Psoas muscle (tissue), 8 donors: ENCODE data around the gene GLB1L3. TPM values are rescaled to one million over a fixed set of nuclear protein-coding genes. Genes with fewer than 3 reads are reported as not detected.

Experiments
- ATAC-seq, 4 donors: fragments of 200-7000 bp; cut with Tn5 transposase; one replicate each; pipeline ENCODE4 v1.9.1; 2020; ENCODE audit warnings: moderate library complexity in 3 of 4, mild to moderate bottlenecking in 2 of 4
- DNase-seq, 2 donors: peaks; one replicate each; pipeline ENCODE4 v3.0.0-alpha.2; 2020
- H3K27ac ChIP-seq: fragments of 200-600 bp; one replicate; pipeline ENCODE4 v1.8.0; 2022
- H3K27me3 ChIP-seq, 3 donors: fragments of 200-600 bp in 1 of 3; one replicate each; pipeline versions ENCODE4 v1.6.1 to v1.8.0; 2013 to 2022; ENCODE audit warnings: low read length in 2 of 3, mild to moderate bottlenecking in 2 of 3, moderate library complexity in 1 of 3; ENCODE audit not compliant: insufficient read depth in 3 of 3
- H3K36me3 ChIP-seq, 2 donors: fragments of 200-600 bp in 1 of 2; one replicate each; pipeline versions ENCODE4 v1.6.1 to v1.8.0; 2013 to 2022; ENCODE audit warnings: low read depth in 1 of 2, mild to moderate bottlenecking in 1 of 2, moderate library complexity in 1 of 2; ENCODE audit not compliant: insufficient read depth in 1 of 2
- H3K4me1 ChIP-seq: fragments of 200-600 bp; one replicate; pipeline ENCODE4 v1.8.0; 2022
- H3K4me3 ChIP-seq: fragments of 200-600 bp; one replicate; pipeline ENCODE4 v1.8.0; 2022; ENCODE audit warnings: mild to moderate bottlenecking
- H3K9me3 ChIP-seq: fragments of 200-600 bp; one replicate; pipeline ENCODE4 v1.8.0; 2022
- CTCF ChIP-seq: fragments of 200-600 bp; IDR thresholded peaks from one replicate; pipeline ENCODE4 v1.8.0; 2022; ENCODE audit warnings: antibody characterized with exemption
- WGBS, 3 donors: extraction: QIAGEN DNeasy Blood & Tissue Kit; methylation state at CpG; one replicate each; pipeline versions ENCODE4 v1.1.6 to v1.1.7; 2013; 5-methylcytosine and 5-hydroxymethylcytosine counted together
- intact Hi-C, 2 donors: fragments of 100-400 bp; cut with DNase I; formaldehyde crosslinking; loops; one replicate each; pipeline versions ENCODE4 v1.11.0 to v1.14.2; 2022
- long read RNA-seq, 2 donors: library from polyadenylated mRNA; unstranded; transcript quantifications; one replicate each; pipeline ENCODE4 v2.0.0, GENCODE V29; 2021
- polyA plus RNA-seq, 3 donors: library from polyadenylated mRNA; stranded (reverse); fragments of 200-250 nt; gene quantifications; one replicate each; pipeline ENCODE4 v1.2.3, GENCODE V29; 2013
- total RNA-seq, 4 donors: library from RNA; stranded (reverse); fragmentation: NEBNext Ultra II Directional in 2 of 4; extraction: Animal tissue kit (Norgen Biotek cat#: 25700) in 2 of 4; gene quantifications; one replicate each; pipeline versions ENCODE4 v1.2.1 to v1.2.4, GENCODE V29; 2021 to 2023
- donor health status: healthy with polysubstance abuse.
- donor health status: DM: no; HTN: no; CAD: no; lungs with moderate emphysema.
- donor health status: Bipolar disorder and iron deficiency.
- donor health status: healthy.
- donor health status: DM: yes; HTN: yes; CAD: no.
- donor health status: DM: no; HTN: no; CAD: no.
- donor health status: DM: no; HTN: no; CAD: no.
- donor health status: DM: yes; HTN: yes; CAD: no.

GLB1L3 gene, protein sequence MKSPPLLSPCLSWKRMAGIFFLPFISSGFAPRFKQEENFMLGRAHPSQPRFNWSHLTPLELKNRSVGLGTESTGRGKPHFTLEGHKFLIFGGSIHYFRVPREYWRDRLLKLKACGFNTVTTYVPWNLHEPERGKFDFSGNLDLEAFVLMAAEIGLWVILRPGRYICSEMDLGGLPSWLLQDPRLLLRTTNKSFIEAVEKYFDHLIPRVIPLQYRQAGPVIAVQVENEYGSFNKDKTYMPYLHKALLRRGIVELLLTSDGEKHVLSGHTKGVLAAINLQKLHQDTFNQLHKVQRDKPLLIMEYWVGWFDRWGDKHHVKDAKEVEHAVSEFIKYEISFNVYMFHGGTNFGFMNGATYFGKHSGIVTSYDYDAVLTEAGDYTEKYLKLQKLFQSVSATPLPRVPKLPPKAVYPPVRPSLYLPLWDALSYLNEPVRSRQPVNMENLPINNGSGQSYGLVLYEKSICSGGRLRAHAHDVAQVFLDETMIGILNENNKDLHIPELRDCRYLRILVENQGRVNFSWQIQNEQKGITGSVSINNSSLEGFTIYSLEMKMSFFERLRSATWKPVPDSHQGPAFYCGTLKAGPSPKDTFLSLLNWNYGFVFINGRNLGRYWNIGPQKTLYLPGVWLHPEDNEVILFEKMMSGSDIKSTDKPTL
- total RNA-seq (not detected), polyA plus RNA-seq (not detected)
- long read RNA-seq, donor 1: 0 reads
- long read RNA-seq, donor 2: 0 reads

DNA sequence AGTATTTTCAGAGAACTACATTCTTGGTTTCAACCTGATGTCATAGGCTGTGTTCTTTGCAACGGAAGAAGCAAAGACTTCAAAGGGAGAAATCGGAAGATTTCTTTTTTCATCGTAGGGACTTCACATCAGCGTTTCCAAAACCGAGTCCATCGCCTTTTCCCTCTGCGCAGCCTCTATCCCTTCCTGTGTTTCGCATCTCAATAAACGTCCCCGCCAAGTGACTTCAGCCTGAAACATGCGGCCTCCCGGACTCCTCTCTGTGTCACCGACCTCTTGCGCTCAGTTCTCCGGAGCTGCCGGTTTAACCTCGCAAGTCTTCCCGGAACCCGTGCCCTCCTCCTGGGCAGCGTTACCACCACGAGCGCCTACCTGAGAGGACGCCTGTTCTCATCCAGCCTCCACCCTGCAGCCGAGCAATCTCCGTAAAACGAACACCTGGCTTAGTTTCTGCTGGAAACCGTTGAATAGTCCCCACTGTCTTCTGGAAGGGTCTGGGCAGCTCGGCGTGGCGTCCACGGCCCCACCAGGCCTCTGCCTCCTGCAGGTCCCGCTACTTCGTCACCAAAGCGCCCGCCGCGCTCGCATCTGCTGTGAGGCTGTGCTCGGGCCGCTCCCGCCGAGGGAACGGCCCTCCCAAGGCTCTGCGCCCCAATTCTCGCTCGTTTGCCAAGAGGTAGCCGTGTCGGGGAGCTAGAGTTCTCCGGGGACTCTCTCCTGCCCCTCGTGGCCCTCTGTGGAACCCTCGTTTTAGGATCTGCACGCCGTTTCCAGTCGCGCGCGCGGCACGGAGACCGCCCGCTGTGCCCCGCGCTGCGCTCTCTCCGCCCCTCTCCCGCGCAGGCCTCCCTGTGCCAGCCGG lies at the start of gene GLB1L3:
GLB1L3 (plus strand) TSS at position 846 of the 862 bp plus-strand sequence. CDS start 362 bp downstream, outside the sequence.
- H3K4me1 ChIP-seq: peaks cover 3% of the 10 kb centered on the region
- TF ChIP-seq CTCF: no peak
- peaks cover 2 to 80% (median 28%) of the 10 kb centered on the region in 3 donors for H3K27me3 ChIP-seq
- peak within 1 kb of the TSS; percentile 56 for H3K4me3 ChIP-seq
- peak; percentile 17 to 68 (median 30) for ATAC-seq
- peak in 1 of 2 donors; percentile 56 for DNase-seq
- no peaks in the 10 kb centered on the region for H3K36me3 ChIP-seq
- intact Hi-C loops: no loop called here
- no peak within 1 kb of the TSS for H3K27ac ChIP-seq
- 3 to 4% (median 3%) methylated on average over 64 to 68 of the region's 68 CpGs for WGBS, 3 donors
- no peaks in the 10 kb centered on the region for H3K9me3 ChIP-seq

DNA sequence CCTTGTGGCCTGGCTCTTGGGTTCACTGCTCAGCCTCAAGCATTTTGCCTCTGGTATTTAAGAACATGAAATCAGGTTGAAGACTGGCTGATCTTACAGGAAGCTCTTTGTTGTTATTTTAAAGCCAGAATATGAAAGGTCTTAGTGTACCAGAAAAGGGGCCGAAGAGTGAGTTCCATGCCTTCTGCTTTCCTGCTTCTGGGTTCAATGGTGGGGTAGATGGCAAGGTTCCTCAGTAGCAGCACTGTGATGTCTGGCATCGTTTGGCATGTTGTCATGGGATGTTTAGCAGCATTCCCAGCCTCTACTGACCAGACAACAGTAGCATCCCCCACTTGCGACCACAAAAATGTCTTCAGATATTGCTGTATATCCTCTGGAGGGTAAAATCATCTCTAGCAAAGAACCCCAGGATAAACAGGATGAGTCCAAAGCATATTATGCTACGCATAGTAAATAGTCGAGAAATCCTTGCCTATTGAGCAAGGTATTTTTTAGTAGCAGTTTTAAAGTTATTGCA lies 49.3 kb upstream of the GLB1L3 start:
- peak overlapping the region; percentile 88 for H3K4me3 ChIP-seq
- no peak for TF ChIP-seq CTCF
- H3K36me3 ChIP-seq: peaks cover 0 to 15% of the 10 kb centered on the region in 2 donors
- H3K4me1 ChIP-seq: peaks cover 27% of the 10 kb centered on the region
- ATAC-seq (no peak), DNase-seq (no peak)
- H3K9me3 ChIP-seq: no peaks in the 10 kb centered on the region
- WGBS, 3 donors: 67 to 88% (median 83%) methylated on average over 5 of the region's 5 CpGs
- H3K27ac ChIP-seq: no peak overlapping the region
- intact Hi-C loops: loop anchor here in 1 of 2 donors (2.0 kb wide), 1 partner anchor 22 kb away; no protein-coding TSS in a partner anchor
- H3K27me3 ChIP-seq: no peaks in the 10 kb centered on the region

DNA sequence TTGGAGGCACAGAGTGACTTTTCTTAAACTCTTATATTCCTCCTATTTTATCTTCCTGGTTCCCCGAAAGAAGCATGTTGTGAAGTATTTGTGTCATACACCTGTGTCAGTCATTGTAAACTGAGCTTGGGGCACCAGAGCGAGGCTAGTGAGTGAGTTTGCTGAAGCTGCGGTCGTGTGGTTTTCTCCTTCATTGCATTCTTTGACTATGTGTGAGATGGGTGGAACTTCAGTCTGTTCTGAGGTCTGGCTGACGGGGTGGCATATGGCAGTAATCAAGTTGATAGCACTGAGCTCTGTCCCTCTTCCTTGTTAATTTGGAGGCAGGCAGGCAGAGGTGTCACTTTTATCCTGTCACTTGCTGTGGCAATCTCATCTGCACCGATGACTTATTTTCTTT lies 47.6 kb upstream of the GLB1L3 start:
- H3K4me1 ChIP-seq: peaks cover 20% of the 10 kb centered on the region
- no peak for DNase-seq
- intact Hi-C loops: no loop called here
- no peak overlapping the region for H3K4me3 ChIP-seq
- TF ChIP-seq CTCF: no peak
- H3K27ac ChIP-seq: no peak overlapping the region
- 81 to 85% (median 82%) methylated on average over 6 of the region's 6 CpGs for WGBS, 3 donors
- H3K9me3 ChIP-seq: no peaks in the 10 kb centered on the region
- no peaks in the 10 kb centered on the region for H3K27me3 ChIP-seq
- H3K36me3 ChIP-seq: peaks cover 0 to 15% of the 10 kb centered on the region in 2 donors
- ATAC-seq: no peak

GRCh38 chr11:134229126-134229790 lies 46.9 kb upstream of the GLB1L3 start:
- H3K27ac ChIP-seq: no peak overlapping the region
- H3K36me3 ChIP-seq: peaks cover 0 to 15% of the 10 kb centered on the region in 2 donors
- no peaks in the 10 kb centered on the region for H3K9me3 ChIP-seq
- intact Hi-C loops: no loop called here
- 74 to 80% (median 77%) methylated on average over 6 of the region's 6 CpGs for WGBS, 3 donors
- ATAC-seq: no peak
- TF ChIP-seq CTCF: no peak
- H3K27me3 ChIP-seq: no peaks in the 10 kb centered on the region
- H3K4me1 ChIP-seq: peaks cover 20% of the 10 kb centered on the region
- no peak overlapping the region for H3K4me3 ChIP-seq
- no peak for DNase-seq
